Measurements from ENCODE around the gene AMZ2. TPM values are rescaled to one million over a fixed set of nuclear protein-coding genes. Genes with fewer than 3 reads are reported as not detected.

The AMZ2 gene
- total and polyA plus RNA-seq, 4 donors: 11.6 to 19.6 (median 17.3) TPM

DNA sequence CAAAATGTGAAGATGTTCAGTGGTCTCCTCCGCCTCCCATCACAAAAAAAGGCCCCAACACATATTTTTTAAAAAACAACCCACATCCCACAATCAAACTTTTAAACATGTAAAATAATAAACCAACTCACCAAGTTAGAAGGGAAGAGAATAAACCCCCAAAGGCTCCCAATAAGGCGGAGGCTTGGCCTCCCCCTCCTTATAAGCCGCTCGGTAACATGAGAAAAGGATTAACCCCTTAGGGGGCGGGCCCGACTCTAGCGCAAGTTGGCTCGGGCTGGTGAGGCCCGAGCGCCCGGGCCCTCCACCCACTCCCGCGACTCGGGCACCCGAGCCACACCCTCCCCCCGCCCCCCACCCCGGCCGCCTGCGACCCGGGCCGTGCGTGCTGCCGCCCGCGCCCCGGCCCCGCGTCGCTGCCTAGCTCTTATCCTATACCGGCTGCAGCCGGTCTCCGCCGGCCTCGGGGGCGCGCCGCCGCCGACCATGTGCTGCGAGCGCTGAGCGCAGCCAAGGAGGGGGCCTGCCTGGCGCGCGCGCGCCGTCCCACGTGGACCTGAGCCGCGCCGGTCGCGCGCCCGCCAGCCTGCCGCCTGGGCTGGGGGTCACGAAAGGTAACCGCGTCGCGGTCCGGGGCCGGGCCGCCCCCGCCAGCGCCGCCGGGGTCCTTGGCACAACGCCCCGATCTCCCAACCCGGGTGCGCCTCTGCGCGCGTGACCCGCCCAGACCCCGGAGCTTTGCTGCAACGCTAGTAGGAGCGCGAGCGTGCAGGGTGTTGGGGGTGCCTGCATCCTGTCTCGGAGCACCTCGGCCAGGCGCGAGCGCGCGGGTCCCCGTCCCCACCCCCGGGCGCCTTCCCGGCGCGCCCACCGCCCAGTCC, 43.4 kb downstream of the AMZ2 start, which contains the start of the genes ARSG and SLC16A6:
Gene ARSG, plus strand, starts transcription at position 541 of the 881 bp plus-strand sequence. CDS start 15,999 bp downstream, outside the sequence.
Gene SLC16A6, minus strand, starts transcription at position 173 of the 881 bp plus-strand sequence. CDS start 12,807 bp downstream, outside the sequence.
- Histone ChIP-seq H3K27me3 (ENCODE audit: control insufficient read depth in 4 of 4, insufficient read depth in 4 of 4, low read length in 3 of 4) (no peaks in the 10 kb centered on the region), H3K9ac (ENCODE audit: low read depth in 1 of 2, low read length in 2 of 2) (peak within 1 kb of the TSS; percentile 48 to 54)
- under 1% methylated on average over 96 of the region's 96 CpGs for WGBS

GRCh38 chr17:68291836-68292688, 44.2 kb downstream of the AMZ2 start:
- H3K9ac ChIP-seq (ENCODE audit: low read depth in 1 of 2, low read length in 2 of 2): peak overlapping the region in 1 of 2 donors; percentile 48
- H3K27me3 ChIP-seq (ENCODE audit: control insufficient read depth in 4 of 4, insufficient read depth in 4 of 4, low read length in 3 of 4): no peaks in the 10 kb centered on the region
- no peak for TF ChIP-seq FOXA2 (IDR thresholded peaks at IDR 0.05)
- TF ChIP-seq JUND (IDR thresholded peaks at IDR 0.05): no peak
- TF ChIP-seq, protein P1, sequence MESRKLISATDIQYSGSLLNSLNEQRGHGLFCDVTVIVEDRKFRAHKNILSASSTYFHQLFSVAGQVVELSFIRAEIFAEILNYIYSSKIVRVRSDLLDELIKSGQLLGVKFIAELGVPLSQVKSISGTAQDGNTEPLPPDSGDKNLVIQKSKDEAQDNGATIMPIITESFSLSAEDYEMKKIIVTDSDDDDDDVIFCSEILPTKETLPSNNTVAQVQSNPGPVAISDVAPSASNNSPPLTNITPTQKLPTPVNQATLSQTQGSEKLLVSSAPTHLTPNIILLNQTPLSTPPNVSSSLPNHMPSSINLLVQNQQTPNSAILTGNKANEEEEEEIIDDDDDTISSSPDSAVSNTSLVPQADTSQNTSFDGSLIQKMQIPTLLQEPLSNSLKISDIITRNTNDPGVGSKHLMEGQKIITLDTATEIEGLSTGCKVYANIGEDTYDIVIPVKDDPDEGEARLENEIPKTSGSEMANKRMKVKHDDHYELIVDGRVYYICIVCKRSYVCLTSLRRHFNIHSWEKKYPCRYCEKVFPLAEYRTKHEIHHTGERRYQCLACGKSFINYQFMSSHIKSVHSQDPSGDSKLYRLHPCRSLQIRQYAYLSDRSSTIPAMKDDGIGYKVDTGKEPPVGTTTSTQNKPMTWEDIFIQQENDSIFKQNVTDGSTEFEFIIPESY (IDR thresholded peaks at IDR 0.05): no peak
- no peak for TF ChIP-seq MAX (IDR thresholded peaks at IDR 0.05)
- no peak for TF ChIP-seq NR2F2 (IDR thresholded peaks at IDR 0.05)
- TF ChIP-seq CTCF (IDR thresholded peaks at IDR 0.05; ENCODE audit: low read depth, low read length, missing input control): peak; percentile 13
- TF ChIP-seq HNF4G (IDR thresholded peaks at IDR 0.05): no peak
- no peak for TF ChIP-seq TAF1 (conservative IDR thresholded peaks at IDR 0.05)
- TF ChIP-seq ATF3 (IDR thresholded peaks at IDR 0.05): no peak
- TF ChIP-seq, protein P2, sequence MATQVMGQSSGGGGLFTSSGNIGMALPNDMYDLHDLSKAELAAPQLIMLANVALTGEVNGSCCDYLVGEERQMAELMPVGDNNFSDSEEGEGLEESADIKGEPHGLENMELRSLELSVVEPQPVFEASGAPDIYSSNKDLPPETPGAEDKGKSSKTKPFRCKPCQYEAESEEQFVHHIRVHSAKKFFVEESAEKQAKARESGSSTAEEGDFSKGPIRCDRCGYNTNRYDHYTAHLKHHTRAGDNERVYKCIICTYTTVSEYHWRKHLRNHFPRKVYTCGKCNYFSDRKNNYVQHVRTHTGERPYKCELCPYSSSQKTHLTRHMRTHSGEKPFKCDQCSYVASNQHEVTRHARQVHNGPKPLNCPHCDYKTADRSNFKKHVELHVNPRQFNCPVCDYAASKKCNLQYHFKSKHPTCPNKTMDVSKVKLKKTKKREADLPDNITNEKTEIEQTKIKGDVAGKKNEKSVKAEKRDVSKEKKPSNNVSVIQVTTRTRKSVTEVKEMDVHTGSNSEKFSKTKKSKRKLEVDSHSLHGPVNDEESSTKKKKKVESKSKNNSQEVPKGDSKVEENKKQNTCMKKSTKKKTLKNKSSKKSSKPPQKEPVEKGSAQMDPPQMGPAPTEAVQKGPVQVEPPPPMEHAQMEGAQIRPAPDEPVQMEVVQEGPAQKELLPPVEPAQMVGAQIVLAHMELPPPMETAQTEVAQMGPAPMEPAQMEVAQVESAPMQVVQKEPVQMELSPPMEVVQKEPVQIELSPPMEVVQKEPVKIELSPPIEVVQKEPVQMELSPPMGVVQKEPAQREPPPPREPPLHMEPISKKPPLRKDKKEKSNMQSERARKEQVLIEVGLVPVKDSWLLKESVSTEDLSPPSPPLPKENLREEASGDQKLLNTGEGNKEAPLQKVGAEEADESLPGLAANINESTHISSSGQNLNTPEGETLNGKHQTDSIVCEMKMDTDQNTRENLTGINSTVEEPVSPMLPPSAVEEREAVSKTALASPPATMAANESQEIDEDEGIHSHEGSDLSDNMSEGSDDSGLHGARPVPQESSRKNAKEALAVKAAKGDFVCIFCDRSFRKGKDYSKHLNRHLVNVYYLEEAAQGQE (IDR thresholded peaks at IDR 0.05): no peak
- TF ChIP-seq YY1 (IDR thresholded peaks at IDR 0.05): peak; percentile 37

More for the DNA sequence above, 43.4 kb downstream of the AMZ2 start, which contains the start of the genes ARSG and SLC16A6:
- DNase-seq (ENCODE audit: low spot score): peak; percentile 47
- Histone ChIP-seq H3K36me3 (ENCODE audit: control insufficient read depth in 4 of 4, insufficient read depth in 3 of 4, low read depth in 1 of 4, low read length in 3 of 4) (no peaks in the 10 kb centered on the region), H3K4me1 (ENCODE audit: control insufficient read depth in 4 of 4, insufficient read depth in 4 of 4, low read length in 3 of 4) (peaks cover 5 to 22% (median 15%) of the 10 kb centered on the region in 4 donors), H3K27ac (ENCODE audit: low read depth in 1 of 2, low read length in 2 of 2) (peak within 1 kb of the TSS; percentile 75 to 78), H3K4me3 (ENCODE audit: low read depth in 1 of 3, low read length in 3 of 3) (peak within 1 kb of the TSS; percentile 63 to 76 (median 73)), H3K9me3 (ENCODE audit: control insufficient read depth in 4 of 4, low read length in 3 of 4) (no peaks in the 10 kb centered on the region)
- TF ChIP-seq, protein P2 (IDR thresholded peaks at IDR 0.05): no peak
- TF ChIP-seq ATF3 (IDR thresholded peaks at IDR 0.05) (no peak), SP1 (IDR thresholded peaks at IDR 0.05) (no peak)

More at GRCh38 chr17:68291836-68292688, 44.2 kb downstream of the AMZ2 start:
- DNase-seq (ENCODE audit: low spot score): peak; percentile 45
- Histone ChIP-seq H3K4me1 (ENCODE audit: control insufficient read depth in 4 of 4, insufficient read depth in 4 of 4, low read length in 3 of 4) (peaks cover 5 to 22% (median 15%) of the 10 kb centered on the region in 4 donors), H3K36me3 (ENCODE audit: control insufficient read depth in 4 of 4, insufficient read depth in 3 of 4, low read depth in 1 of 4, low read length in 3 of 4) (no peaks in the 10 kb centered on the region), H3K27ac (ENCODE audit: low read depth in 1 of 2, low read length in 2 of 2) (peak overlapping the region; percentile 64 to 66), H3K9me3 (ENCODE audit: control insufficient read depth in 4 of 4, low read length in 3 of 4) (no peaks in the 10 kb centered on the region), H3K4me3 (ENCODE audit: low read depth in 1 of 3, low read length in 3 of 3) (peak overlapping the region; percentile 56 to 76 (median 73))
- WGBS: 3% methylated on average over 76 of the region's 76 CpGs
